Measurements from ENCODE around the gene TRAF3.
"Not testable (repeated sequence)": the region's sequence is repeated elsewhere in the genome, so short reads cannot be mapped to it uniquely, and the experiment has no call there.

The TRAF3 gene

GRCh38 chr14:102923925-102924486 lies 146.8 kb downstream of the TRAF3 start:
- peak; percentile 33 for DNase-seq (ENCODE audit: low spot score)

GRCh38 chr14:102924632-102925588 lies 147.7 kb downstream of the TRAF3 start:
- no peak for DNase-seq (ENCODE audit: low spot score)

DNA sequence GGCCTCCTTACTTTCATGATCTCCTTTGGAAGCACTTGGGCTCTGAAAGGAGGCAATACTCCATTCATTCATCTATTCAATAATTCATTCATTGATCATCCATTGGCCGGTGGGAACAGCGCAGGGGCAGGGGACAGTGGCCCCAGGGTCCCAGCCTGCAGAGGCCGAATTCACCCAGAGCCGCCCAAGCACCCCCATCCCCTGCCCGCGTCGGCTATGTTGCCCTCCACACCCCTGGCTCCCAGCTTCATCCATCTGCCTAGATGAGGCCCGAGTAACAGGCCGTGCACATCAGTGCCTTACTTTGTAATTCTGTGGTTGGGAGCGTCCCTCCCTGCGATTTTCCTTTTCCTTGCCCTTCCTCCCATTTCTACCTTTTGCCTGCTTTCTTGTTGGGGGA lies 148.4 kb downstream of the TRAF3 start:
- no peak for DNase-seq (ENCODE audit: low spot score)

DNA sequence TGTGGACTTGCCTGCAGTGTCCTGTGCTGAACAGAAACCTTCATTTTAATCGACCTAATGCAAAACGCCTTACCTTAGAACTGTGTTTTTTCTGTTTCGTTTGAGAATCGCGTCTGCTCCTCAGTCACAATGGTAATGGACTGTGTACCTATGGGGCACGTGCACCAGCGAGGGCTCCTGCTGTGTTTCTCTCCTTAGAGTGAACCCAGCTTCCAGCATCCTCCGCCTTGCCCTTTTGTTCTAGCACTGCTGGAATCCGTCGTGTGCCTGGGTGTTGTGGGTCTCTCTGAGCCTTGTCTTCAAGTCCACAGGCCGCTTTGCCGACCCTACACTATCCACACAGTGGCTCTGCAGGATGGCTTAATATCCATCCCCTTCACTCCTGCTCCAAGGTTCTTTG lies 148.9 kb downstream of the TRAF3 start:
- DNase-seq (ENCODE audit: low spot score) = no peak

GRCh38 chr14:102926840-102927239 lies 149.6 kb downstream of the TRAF3 start:
- not testable (repeated sequence) for DNase-seq (ENCODE audit: low spot score)

- no peak for DNase-seq (ENCODE audit: low spot score)
Observed at GRCh38 chr14:102927346-102927877, 150.2 kb downstream of the TRAF3 start.

GRCh38 chr14:102927878-102928411 lies 150.7 kb downstream of the TRAF3 start:
- DNase-seq (ENCODE audit: low spot score) = no peak

DNA sequence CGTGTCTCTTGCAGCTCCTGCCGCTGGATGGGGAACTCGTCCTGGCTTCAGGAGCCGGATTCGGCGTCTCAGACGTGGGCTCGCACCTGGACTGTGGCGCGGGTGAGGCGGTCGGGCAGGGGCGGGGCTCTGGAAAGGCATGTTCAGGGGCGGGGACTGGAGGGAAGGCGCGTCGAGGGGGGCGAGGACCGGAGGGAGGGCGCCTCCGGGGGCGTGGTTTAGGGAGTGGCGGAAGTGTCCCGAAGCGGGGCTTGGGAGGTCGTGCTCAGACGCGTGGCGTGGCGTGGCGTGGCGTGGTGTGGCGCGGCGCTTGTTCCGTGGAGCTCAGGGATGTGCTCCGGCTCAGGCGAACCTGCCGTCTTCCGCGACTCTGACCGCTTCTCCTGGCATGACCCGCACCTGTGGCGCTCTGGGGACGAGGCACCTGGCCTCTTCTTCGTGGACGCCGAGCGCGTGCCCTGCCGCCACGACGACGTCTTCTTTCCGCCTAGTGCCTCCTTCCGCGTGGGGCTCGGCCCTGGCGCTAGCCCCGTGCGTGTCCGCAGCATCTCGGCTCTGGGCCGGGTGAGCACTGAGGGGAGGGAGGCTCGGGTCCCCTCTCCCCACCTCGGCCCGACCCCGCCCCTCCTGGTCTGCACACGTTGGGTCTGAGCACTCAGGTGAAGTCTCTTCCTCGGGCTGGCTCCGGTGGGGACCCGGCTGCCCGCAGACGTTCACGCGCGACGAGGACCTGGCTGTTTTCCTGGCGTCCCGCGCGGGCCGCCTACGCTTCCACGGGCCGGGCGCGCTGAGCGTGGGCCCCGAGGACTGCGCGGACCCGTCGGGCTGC lies 151.4 kb downstream of the TRAF3 start:
- no peak for DNase-seq (ENCODE audit: low spot score)

- no peak for DNase-seq (ENCODE audit: low spot score)
Observed at GRCh38 chr14:102929241-102930137, 152.2 kb downstream of the TRAF3 start.

- no peak for DNase-seq (ENCODE audit: low spot score)
Observed at GRCh38 chr14:102930138-102930752, 153.0 kb downstream of the TRAF3 start.

GRCh38 chr14:102930753-102931579 lies 153.7 kb downstream of the TRAF3 start:
- no peak for DNase-seq (ENCODE audit: low spot score)

DNA sequence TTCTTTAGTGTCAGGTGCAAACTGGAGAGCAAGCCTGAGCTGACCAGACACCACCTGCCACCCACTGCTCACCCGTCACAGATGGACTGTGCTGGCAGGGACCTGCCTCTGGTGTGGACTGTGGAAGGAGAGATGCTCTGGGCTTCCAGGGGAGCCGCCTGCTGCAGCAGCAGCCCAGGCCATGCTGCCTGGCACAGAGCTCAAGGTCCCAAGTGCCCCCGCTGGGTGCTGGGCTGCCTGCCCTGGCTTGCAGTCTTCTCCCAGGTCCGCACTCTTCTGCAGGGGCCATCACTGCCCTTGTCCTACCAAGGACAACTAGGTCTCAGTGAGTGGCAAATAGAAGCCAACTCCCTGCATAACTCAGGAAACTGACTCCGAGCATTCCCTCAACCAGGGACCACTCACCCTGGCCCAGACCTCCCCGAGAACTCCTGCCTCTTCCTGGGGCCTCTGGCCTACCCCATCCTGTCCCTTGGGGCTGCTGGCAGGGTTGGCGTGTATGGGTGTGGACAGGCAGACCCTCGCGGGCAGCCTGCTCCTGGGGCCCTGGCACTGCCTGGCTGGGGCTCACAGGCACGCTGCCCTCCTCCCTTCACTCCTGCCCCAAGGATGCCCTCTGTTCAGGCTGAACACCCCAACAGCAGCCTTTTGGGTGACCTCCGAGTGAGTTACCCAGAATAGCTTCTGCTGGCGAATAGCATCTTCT lies 154.5 kb downstream of the TRAF3 start:
- DNase-seq (ENCODE audit: low spot score) = no peak

DNA sequence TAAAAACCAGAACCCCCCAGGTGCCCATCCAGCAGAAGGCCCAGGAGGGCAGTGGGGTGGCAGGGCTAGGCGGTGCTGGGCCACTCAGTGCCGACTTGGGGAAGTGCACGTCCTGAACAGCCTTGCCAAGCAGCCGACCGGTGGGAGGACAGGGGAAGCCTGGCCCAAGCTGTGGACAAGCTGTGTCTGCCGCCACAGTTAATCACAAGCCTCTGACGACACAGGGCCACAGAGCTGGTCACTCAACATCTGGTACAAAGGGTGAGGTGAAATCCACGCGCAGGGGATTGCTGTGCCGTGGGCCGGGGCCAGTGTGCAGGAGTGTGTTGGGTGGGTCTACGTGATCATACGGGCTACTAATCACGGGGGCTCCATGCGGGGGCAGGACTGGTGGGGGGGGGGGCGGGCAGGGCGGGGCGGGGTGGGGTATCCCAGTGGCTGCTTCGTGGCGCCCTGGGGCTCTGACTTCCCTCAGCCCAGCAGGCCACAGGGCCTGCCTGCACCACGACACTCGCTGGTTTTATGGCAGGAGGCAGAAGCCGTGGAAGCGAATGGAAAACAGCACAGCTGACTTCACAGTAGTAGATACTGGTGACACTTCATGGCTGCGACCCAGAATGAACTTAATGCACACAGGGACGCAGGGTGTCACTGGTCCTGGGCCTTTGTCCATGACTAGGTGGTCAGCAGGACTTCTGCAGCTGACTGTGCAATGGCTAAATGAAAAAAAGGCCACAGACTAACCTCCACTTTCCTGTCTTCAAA lies 155.4 kb downstream of the TRAF3 start:
- DNase-seq (ENCODE audit: low spot score) = no peak

GRCh38 chr14:102933618-102934231 lies 156.5 kb downstream of the TRAF3 start:
- DNase-seq (ENCODE audit: low spot score) = no peak

GRCh38 chr14:102935756-102936155 lies 158.5 kb downstream of the TRAF3 start:
- DNase-seq (ENCODE audit: low spot score) = no peak

DNA sequence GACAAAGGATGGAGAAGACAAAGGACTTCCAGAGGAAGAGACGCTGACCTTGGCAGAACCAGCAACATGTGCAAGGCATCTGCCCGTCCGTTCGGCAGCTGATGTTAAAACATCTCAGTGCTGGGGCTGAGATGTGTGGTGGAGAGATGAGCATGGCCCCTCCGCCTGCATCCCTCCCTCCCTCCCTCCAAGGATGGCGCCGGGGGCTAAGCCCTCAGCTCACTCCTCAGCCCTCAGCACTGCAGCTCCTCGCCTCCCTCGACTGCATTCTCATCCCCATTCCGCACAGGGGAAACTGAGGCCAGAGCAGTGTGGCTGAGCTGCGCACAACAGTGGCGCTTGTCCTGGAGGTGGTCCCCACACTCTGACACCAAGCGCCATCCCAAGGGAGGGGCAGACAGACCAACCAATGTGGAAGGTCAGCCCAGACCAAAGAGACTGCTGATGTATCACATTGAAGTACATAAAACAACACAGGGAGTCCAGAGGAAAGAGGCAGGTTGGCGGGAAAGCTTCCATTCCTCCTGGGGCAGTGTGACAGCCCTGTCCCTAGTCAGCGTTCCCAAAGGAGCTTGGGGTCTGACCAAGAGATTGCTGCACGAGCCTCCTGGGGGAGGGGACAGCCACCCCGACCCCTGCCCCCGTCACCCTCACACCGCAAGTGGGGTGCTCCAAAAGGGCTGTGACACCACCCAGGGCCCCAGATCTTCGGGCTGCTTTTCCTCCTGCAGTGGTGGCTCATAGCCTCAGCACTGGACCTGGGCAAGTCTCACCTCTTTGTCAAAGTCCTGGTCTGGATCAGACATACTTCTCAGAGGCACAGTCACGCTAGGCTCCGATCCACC lies 160.3 kb downstream of the TRAF3 start:
- DNase-seq (ENCODE audit: low spot score) = no peak

- no peak for DNase-seq (ENCODE audit: low spot score)
Observed at GRCh38 chr14:102938191-102938590, 160.9 kb downstream of the TRAF3 start.

All from HuH-7 (cell line).